Right lobe of liver (tissue), 4 donors: Measurements from ENCODE around the gene ABCB6.

Source experiments
- CTCF ChIP-seq, 4 donors: fragments of 200-600 bp in 3 of 4; fragments of 450-650 bp in 1 of 4; IDR thresholded peaks; one replicate each; pipeline versions ENCODE4 v1.5.1 to v1.8.0; 2016 to 2022; ENCODE audit warnings: antibody characterized with exemption in 4 of 4, mild to moderate bottlenecking in 2 of 4
- POLR2A ChIP-seq: fragments of 450-650 bp; IDR thresholded peaks from one replicate; pipeline ENCODE4 v1.6.1; 2017; ENCODE audit warnings: antibody characterized with exemption, mild to moderate bottlenecking
- donor health status: DM: no; HTN: no; CAD: no.
- donor health status: DM: no; HTN: no; CAD: no.
- donor health status: DM: no; HTN: yes; CAD: no.

DNA sequence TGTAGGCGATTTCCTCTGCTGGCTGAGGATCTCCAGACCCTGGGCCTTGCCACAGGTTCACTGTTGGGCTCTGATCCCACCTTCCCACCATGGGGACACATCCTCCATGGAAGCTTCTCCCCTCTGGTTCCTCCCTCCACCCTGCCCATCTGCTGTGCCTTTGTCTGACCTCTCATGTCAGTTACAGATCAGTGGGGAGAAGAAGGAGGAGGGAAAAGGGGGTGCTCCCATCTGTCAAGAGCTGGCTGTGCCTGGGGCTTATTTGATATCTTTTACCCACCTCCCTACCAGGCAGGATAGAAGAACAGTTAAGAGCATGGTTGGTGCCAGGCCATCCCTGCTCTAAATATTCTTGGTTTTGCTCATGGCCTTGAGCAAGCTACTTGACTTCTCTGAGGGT is 48.1 kb upstream of the ABCB6 start:
- TF ChIP-seq CTCF (IDR thresholded peaks at IDR 0.05) = no peak
- TF ChIP-seq POLR2A = no peak
